T-helper 17 cell (primary cell): ENCODE data around the gene WFDC2. TPM values are rescaled to one million over a fixed set of nuclear protein-coding genes. Genes with fewer than 3 reads are reported as not detected.

ENCODE experiments used
- ATAC-seq: fragments of 150-1000 bp; cut with Tn5 transposase; 2 replicates; pipeline ENCODE4 v1.10.0; 2021; ENCODE audit warnings: mild to moderate bottlenecking, moderate library complexity
- DNase-seq, 3 donors: peaks; one replicate each; pipeline versions ENCODE4 v3.0.0 to v3.0.0-alpha.2; 2020 to 2021
- H3K9me3 ChIP-seq: one replicate; pipeline ENCODE4 v1.7.0; 2013; ENCODE audit warnings: low read length, mild to moderate bottlenecking; ENCODE audit not compliant: control insufficient read depth, poor library complexity, severe bottlenecking
- H3K27ac Mint-ChIP-seq: one replicate; pipeline ENCODE4 v1.8.0; 2022; ENCODE audit warnings: mild to moderate bottlenecking, moderate library complexity, mixed read lengths
- H3K27me3 Mint-ChIP-seq: one replicate; pipeline ENCODE4 v1.8.0; 2022; ENCODE audit warnings: mixed read lengths
- H3K36me3 Mint-ChIP-seq: one replicate; pipeline ENCODE4 v1.8.0; 2022; ENCODE audit warnings: low read depth, mixed read lengths
- H3K4me1 Mint-ChIP-seq: one replicate; pipeline ENCODE4 v1.8.0; 2022; ENCODE audit warnings: mild to moderate bottlenecking, mixed read lengths
- H3K4me3 Mint-ChIP-seq: one replicate; pipeline ENCODE4 v1.8.0; 2022; ENCODE audit warnings: mild to moderate bottlenecking, moderate library complexity, mixed read lengths
- total RNA-seq, 4 donors: library from RNA in 2 of 4; stranded (reverse) in 2 of 4; gene quantifications; one replicate each; pipeline ENCODE4 v1.2.3 and lab custom pipeline; 2022 to 2026

Gene WFDC2
- total RNA-seq, 2 donors from 2014 or later = 0.96 TPM; not detected in 1

GRCh38 chr20:45440891-45441685 is 28.5 kb upstream of the WFDC2 start:
- Mint-ChIP-seq H3K27ac (no peak overlapping the region), H3K4me3 (no peak overlapping the region)
- ATAC-seq = no peak

DNA sequence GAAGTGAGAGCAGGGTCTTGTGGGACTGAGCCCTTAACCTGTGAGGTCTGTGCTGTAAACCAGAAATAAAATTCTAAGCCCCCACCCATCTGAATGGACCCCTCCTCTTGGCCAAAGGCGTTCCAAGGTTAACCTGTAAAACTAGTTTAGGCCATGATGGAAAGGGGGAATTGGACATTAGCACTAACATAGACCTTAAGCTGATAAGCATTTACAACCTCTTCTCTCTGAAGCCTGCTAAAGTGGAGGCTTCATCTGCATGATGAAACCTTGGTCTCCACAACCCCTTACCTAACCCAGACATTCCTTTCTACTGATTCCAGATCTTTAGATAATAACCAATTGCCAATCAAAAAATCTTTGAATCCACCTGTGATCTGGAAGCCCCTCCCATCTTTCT is 27.8 kb upstream of the WFDC2 start:
- ATAC-seq (no peak), DNase-seq (no peak)
- peaks cover 32% of the 10 kb centered on the region for H3K27me3 Mint-ChIP-seq
- peaks cover 26% of the 10 kb centered on the region for H3K4me1 Mint-ChIP-seq
- H3K36me3 Mint-ChIP-seq = peaks cover 2% of the 10 kb centered on the region
- H3K4me3 Mint-ChIP-seq = no peak overlapping the region
- H3K9me3 ChIP-seq = no peaks in the 10 kb centered on the region
- H3K27ac Mint-ChIP-seq = no peak overlapping the region

More at GRCh38 chr20:45440891-45441685, 28.5 kb upstream of the WFDC2 start:
- Mint-ChIP-seq H3K4me1 (peaks cover 28% of the 10 kb centered on the region), H3K36me3 (peaks cover 2% of the 10 kb centered on the region), H3K27me3 (peaks cover 27% of the 10 kb centered on the region)
- no peaks in the 10 kb centered on the region for H3K9me3 ChIP-seq
- no peak for DNase-seq

DNA sequence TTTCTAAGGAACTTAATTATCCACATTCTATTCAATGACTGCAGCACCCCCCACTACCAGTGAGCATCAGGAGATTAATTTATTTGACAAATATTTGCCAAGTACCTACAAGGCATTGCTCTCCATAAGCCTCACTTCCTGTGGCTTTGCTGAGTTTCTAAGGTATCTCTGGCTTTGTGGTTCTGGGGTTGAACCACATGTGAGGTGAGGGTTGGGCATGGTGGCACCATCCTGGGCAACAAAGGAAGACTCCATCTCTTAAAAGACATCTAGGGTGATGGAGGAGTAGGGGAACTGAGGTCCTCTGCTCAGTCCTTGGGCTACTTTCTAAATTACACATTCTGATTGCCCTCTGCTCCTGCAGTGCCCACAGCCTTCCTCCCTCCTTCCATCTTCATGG is 25.5 kb upstream of the WFDC2 start:
- Mint-ChIP-seq H3K36me3 (peaks cover 2% of the 10 kb centered on the region), H3K27ac (no peak overlapping the region), H3K27me3 (peaks cover 48% of the 10 kb centered on the region), H3K4me1 (peaks cover 23% of the 10 kb centered on the region), H3K4me3 (peak overlapping the region; percentile 62)
- ATAC-seq (peak; percentile 95), DNase-seq (peak in 1 of 3 donors; percentile 23)
- no peaks in the 10 kb centered on the region for H3K9me3 ChIP-seq

DNA sequence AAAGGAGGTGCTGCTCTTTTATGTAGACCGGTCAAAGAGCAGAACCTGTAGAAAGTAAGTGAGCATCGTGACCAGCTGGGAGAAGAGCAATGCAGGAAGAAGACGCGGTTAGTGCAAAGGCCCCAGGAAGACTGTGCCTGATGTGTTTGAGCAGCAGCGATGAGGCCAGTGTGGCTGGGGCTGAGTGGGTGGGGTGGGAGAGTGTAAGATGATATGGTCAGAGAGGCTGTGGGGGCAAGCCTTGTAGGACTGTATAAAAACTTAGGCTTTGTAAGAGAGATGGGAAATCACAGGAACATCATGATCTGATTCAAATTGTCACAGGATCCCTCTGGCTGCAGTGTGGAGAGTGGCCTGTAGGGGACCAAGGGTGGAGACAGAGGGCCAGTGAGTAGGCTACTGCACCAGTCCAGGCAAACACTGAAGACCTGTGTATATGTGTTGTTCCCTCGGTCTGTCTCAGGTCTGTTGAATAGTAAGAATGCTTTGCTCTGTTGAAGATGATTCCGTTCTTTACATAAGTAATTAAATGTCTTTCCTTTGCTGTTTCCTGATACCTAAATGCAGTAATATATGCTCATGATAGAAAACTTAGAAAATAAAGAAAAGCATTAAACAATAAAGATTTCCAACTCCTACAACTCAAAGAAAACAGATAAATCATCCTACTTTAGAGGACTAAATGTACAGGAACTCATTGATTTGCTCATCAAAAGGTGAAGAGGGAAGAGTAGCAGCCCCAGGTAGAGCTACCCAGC is 23.6 kb upstream of the WFDC2 start:
- peak in 1 of 3 donors; percentile 28 for DNase-seq
- H3K4me1 Mint-ChIP-seq = peaks cover 26% of the 10 kb centered on the region
- peaks cover 48% of the 10 kb centered on the region for H3K27me3 Mint-ChIP-seq
- no peaks in the 10 kb centered on the region for H3K9me3 ChIP-seq
- H3K4me3 Mint-ChIP-seq = no peak overlapping the region
- H3K27ac Mint-ChIP-seq = no peak overlapping the region
- peak; percentile 61 for ATAC-seq
- H3K36me3 Mint-ChIP-seq = peaks cover 2% of the 10 kb centered on the region

GRCh38 chr20:45448270-45448669 is 21.3 kb upstream of the WFDC2 start:
- ATAC-seq = no peak
- peaks cover 53% of the 10 kb centered on the region for H3K27me3 Mint-ChIP-seq
- peaks cover 26% of the 10 kb centered on the region for H3K4me1 Mint-ChIP-seq

DNA sequence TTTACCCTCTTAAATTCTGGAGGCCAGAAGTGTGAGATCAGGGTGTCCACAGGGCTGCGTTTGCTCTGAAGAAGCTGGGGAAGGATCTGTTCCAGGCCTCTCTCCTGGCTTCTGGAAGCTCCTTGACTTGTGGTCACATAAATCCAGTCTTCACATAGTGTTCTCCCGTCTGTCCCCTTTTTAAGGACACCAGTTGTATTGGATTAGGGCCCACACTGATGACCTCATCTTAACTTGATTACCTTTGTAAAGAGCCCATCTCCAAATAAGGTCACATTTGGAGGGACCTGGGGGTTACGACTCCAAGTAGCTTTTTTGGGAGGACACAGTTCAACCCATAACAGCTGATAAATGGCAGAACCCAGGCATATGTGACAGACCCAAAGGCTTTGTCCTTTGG is 20.0 kb upstream of the WFDC2 start:
- Mint-ChIP-seq H3K4me1 (peaks cover 17% of the 10 kb centered on the region), H3K27ac (no peak overlapping the region), H3K27me3 (peaks cover 47% of the 10 kb centered on the region), H3K36me3 (peaks cover 2% of the 10 kb centered on the region), H3K4me3 (no peak overlapping the region)
- H3K9me3 ChIP-seq = no peaks in the 10 kb centered on the region
- ATAC-seq (no peak), DNase-seq (no peak)

More at GRCh38 chr20:45448270-45448669, 21.3 kb upstream of the WFDC2 start:
- Mint-ChIP-seq H3K36me3 (peaks cover 2% of the 10 kb centered on the region), H3K27ac (peak overlapping the region; percentile 39), H3K4me3 (no peak overlapping the region)
- no peak for DNase-seq
- H3K9me3 ChIP-seq = no peaks in the 10 kb centered on the region

- DNase-seq (no peak), ATAC-seq (peak; percentile 60)
- peaks cover 12% of the 10 kb centered on the region for H3K4me1 Mint-ChIP-seq
- no peaks in the 10 kb centered on the region for H3K9me3 ChIP-seq
- peaks cover 2% of the 10 kb centered on the region for H3K36me3 Mint-ChIP-seq
- no peak overlapping the region for H3K4me3 Mint-ChIP-seq
- H3K27me3 Mint-ChIP-seq = peaks cover 40% of the 10 kb centered on the region
- H3K27ac Mint-ChIP-seq = no peak overlapping the region
Measured at GRCh38 chr20:45450097-45450818, 19.3 kb upstream of the WFDC2 start.

- H3K36me3 Mint-ChIP-seq = no peaks in the 10 kb centered on the region
- ATAC-seq (no peak), DNase-seq (no peak)
- no peak overlapping the region for H3K4me3 Mint-ChIP-seq
- peaks cover 26% of the 10 kb centered on the region for H3K27me3 Mint-ChIP-seq
- H3K9me3 ChIP-seq = no peaks in the 10 kb centered on the region
- H3K27ac Mint-ChIP-seq = no peak overlapping the region
- H3K4me1 Mint-ChIP-seq = peaks cover 3% of the 10 kb centered on the region
Measured at GRCh38 chr20:45452238-45452637, 17.3 kb upstream of the WFDC2 start.

DNA sequence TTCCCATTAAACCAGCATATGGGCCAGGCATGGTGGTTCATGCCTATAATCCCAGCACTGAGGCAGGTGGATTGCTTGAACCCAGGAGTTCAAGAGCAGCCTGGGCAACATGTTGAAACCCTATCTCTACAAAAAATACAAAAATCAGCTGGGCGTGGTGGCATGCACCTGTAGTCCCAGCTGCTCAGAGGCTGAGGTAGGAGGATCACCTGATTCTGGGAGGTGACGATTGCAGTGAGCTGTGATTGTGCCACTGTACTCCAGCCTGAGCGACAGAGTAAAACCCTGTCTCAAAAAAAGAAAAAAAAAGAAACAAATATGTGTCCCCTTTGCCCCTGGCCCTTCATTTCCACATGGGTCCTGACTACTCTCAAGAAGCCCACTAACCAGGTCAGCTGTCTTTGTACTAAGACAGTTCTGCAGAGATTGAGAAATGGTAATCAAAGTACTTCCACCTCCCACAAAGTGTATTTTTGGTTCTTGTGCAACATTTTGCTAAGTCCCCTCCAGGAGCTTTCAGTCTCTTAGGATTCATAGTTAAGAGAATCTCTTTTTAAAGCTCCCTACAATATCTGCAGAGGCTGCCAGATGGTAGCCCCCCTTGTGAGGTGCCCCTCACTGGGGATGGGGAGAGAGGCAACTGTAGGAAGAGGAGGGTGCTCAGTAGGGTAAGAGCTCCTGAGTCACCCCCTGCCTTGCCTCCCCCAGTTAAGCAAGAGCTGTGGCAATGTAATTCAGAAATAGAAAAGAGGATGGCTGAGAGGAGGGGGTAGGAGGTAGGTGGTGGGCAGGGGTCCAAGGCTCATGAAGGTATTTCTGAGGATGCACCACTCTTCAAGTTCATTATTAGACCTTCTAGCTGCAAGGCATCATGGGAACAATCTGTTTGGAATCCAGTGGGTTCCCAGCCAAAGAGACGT is 16.5 kb upstream of the WFDC2 start:
- peaks cover 26% of the 10 kb centered on the region for H3K27me3 Mint-ChIP-seq
- no peak for ATAC-seq
- no peaks in the 10 kb centered on the region for H3K9me3 ChIP-seq
- no peaks in the 10 kb centered on the region for H3K36me3 Mint-ChIP-seq
- H3K27ac Mint-ChIP-seq = no peak overlapping the region
- DNase-seq = no peak
- peaks cover 3% of the 10 kb centered on the region for H3K4me1 Mint-ChIP-seq
- H3K4me3 Mint-ChIP-seq = no peak overlapping the region

GRCh38 chr20:45456632-45457031 is 12.9 kb upstream of the WFDC2 start:
- H3K4me3 Mint-ChIP-seq = no peak overlapping the region
- ATAC-seq = peak; percentile 59
- no peaks in the 10 kb centered on the region for H3K36me3 Mint-ChIP-seq
- DNase-seq = no peak
- H3K9me3 ChIP-seq = no peaks in the 10 kb centered on the region
- H3K4me1 Mint-ChIP-seq = no peaks in the 10 kb centered on the region
- no peak overlapping the region for H3K27ac Mint-ChIP-seq
- H3K27me3 Mint-ChIP-seq = peaks cover 29% of the 10 kb centered on the region

DNA sequence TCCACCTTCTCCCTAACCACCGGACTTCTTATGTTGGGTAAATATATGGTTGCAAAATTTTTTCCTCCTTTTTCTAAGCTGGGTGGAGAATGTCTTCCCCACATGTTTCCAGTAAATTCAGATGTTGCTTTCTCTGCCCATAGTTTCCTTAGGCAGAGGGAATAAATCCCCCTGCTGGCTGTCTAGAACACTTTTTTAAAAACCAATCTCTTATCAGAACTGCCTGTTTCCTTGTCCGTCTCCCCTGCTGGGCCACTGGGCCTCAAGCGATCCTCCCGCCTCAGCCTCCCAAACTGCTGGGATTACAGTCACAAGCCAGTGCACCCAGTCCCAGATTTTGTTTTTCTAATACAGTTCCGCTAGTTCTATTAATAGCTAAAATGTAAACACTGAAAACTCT is 9.9 kb upstream of the WFDC2 start:
- DNase-seq = no peak
- H3K9me3 ChIP-seq = no peaks in the 10 kb centered on the region
- Mint-ChIP-seq H3K27me3 (peaks cover 19% of the 10 kb centered on the region), H3K36me3 (no peaks in the 10 kb centered on the region), H3K27ac (no peak overlapping the region), H3K4me1 (no peaks in the 10 kb centered on the region), H3K4me3 (no peak overlapping the region)
- no peak for ATAC-seq

DNA sequence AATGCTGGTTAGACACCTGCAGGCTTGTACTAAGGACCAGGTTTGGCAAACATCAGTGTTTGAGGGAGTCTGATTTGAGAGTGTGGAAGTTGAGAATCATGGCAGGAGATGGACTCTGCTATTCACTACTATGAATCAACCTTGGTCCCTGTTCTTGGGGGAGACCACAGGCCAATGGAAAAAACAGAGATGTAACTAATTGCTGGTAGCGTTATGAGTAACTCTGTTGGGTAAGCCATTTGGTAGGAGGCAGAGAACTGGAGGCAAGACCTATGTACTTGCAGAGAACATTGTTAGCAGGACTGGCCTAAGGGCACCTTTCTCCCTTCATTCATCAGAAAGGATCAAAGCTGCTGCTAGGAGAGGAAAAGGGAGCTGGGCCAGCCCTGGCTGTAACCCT is 8.3 kb upstream of the WFDC2 start:
- Mint-ChIP-seq H3K4me1 (no peaks in the 10 kb centered on the region), H3K27ac (no peak overlapping the region), H3K36me3 (peaks cover 2% of the 10 kb centered on the region), H3K27me3 (peaks cover 19% of the 10 kb centered on the region), H3K4me3 (no peak overlapping the region)
- H3K9me3 ChIP-seq = no peaks in the 10 kb centered on the region
- no peak for DNase-seq
- ATAC-seq = no peak
